BLaER1 (cell line): Measurements from ENCODE around the gene RETREG1.

Source experiments
- H3K27ac ChIP-seq: shearing (Covaris generic); formaldehyde crosslinking; 2 replicates; pipeline ENCODE4 v1.8.1; 2022
- H3K27me3 ChIP-seq: shearing (Covaris generic); formaldehyde crosslinking; 2 replicates; pipeline ENCODE4 v1.8.1; 2022
- H3K36me3 ChIP-seq: shearing (Covaris generic); formaldehyde crosslinking; 2 replicates; pipeline ENCODE4 v1.8.1; 2022
- H3K4me1 ChIP-seq: shearing (Covaris generic); formaldehyde crosslinking; 2 replicates; pipeline ENCODE4 v1.8.1; 2022
- H3K4me2 ChIP-seq: shearing (Covaris generic); formaldehyde crosslinking; 2 replicates; pipeline ENCODE4 v1.8.1; 2022
- H3K4me3 ChIP-seq: shearing (Covaris generic); formaldehyde crosslinking; 2 replicates; pipeline ENCODE4 v1.8.1; 2022
- H3K9ac ChIP-seq: shearing (Covaris generic); formaldehyde crosslinking; 2 replicates; pipeline ENCODE4 v1.8.1; 2022
- H3K9me3 ChIP-seq: shearing (Covaris generic); formaldehyde crosslinking; 2 replicates; pipeline ENCODE4 v1.8.1; 2022
- H4K20me1 ChIP-seq: shearing (Covaris generic); formaldehyde crosslinking; 2 replicates; pipeline ENCODE4 v1.8.1; 2022
- Cebpa-rat ChIP-seq: shearing (Covaris generic); IDR thresholded peaks from 2 replicates; pipeline ENCODE4 v1.8.1; 2022

RETREG1 gene

DNA sequence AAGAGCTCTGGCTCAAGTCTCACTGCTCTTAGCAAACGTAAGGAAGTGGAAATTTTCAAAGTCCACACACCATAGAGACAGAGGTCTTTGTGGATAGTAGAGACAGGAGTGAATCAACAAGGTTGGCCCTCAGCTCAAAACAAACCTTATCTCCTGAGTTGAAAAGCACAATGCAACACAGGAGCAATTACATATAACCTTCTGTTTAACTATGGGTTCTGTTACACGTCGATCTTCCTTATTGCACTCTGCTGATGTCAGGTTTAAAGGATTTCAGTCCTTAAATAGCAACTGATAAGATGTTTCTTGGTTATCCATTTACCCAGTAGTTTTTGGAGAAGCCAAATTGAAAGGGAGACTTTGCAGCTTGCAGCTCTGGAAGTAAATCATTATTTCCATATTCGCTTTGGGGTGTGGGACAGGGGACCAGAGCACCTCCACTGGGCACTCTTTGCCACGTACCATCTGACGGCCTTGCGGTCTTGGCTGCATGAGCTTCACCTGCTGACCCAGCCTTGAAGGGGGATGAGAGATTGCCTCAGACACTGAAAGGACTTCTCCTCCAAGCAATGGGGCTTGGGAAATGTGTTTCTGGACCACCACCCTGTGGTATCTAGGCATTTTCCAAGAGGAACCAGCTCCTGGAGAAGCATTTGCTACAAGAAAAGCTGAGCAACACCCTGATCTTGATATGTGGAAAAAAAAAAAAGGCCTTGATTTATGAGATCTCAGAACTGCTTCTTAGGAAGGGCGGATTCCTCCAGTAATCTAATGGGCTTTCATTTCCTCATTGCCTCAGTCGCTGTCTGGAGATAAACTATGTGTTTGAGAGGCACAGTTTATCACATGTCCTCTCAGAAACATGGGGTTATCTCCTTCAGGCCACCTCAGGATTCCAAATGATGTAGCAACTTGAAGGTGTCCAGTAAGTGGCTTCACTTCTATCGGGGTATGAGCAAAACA, 95.0 kb downstream of the RETREG1 start:
- peak overlapping the region; percentile 18 for H3K4me2 ChIP-seq
- peaks cover 13% of the 10 kb centered on the region for H3K36me3 ChIP-seq
- no peak for TF ChIP-seq Cebpa-rat
- no peak overlapping the region for H3K4me3 ChIP-seq
- H3K27ac ChIP-seq: no peak overlapping the region
- no peaks in the 10 kb centered on the region for H3K27me3 ChIP-seq
- peaks cover 37% of the 10 kb centered on the region for H3K4me1 ChIP-seq
- H4K20me1 ChIP-seq: peaks cover 75% of the 10 kb centered on the region
- H3K9me3 ChIP-seq: no peaks in the 10 kb centered on the region
- no peak overlapping the region for H3K9ac ChIP-seq

DNA sequence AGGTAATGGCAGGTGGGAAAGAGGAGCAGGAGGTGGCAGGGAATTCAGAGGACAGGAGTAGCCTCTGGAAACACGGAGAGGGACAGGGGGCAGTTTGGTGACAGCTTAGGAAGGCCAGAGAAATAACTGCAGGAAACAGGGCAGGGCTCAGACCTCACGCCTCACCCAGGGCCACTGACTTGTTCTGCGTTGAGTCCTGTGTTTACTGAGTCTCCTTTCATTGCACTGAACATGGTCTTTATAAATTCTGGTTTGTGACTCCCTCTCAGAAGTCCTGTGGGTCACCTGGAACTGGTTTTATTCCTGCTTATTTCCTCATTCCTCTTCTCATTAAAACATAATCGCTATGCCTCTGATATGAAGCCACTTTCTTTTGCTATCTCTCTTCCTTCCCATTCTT, 96.0 kb downstream of the RETREG1 start:
- no peaks in the 10 kb centered on the region for H3K27me3 ChIP-seq
- peaks cover 83% of the 10 kb centered on the region for H4K20me1 ChIP-seq
- TF ChIP-seq Cebpa-rat: no peak
- no peak overlapping the region for H3K4me3 ChIP-seq
- no peak overlapping the region for H3K9ac ChIP-seq
- H3K9me3 ChIP-seq: no peaks in the 10 kb centered on the region
- peaks cover 10% of the 10 kb centered on the region; the same call in 1 of the 2 replicates for H3K36me3 ChIP-seq
- H3K4me1 ChIP-seq: peaks cover 37% of the 10 kb centered on the region
- H3K4me2 ChIP-seq: peak overlapping the region; percentile 18; the same call in 1 of the 2 replicates
- H3K27ac ChIP-seq: no peak overlapping the region

DNA sequence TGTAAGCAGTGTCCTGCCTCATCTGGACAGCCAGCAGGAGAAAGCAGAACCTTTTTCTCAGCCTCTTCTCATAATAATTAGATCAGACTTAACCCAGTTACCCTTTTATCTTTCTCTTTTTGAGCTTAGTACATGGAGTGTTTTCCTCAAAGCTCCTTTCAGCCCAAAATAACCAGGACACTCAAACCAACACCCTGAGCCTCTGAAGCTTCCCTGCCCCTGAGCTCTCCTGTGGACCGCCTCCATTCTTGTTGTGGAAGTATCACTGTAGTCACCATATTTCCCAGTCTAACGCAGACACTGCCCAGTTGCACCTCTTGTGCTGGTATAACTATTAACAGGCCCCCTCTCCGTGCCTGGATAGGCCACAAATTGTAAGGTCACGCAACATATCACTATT, 97.4 kb downstream of the RETREG1 start:
- Histone ChIP-seq H4K20me1 (peaks cover 80% of the 10 kb centered on the region), H3K4me2 (no peak overlapping the region), H3K4me1 (peaks cover 25% of the 10 kb centered on the region), H3K9ac (no peak overlapping the region), H3K4me3 (no peak overlapping the region), H3K9me3 (no peaks in the 10 kb centered on the region), H3K27me3 (no peaks in the 10 kb centered on the region), H3K27ac (no peak overlapping the region), H3K36me3 (peaks cover 10% of the 10 kb centered on the region; the same call in 1 of the 2 replicates)
- TF ChIP-seq Cebpa-rat: no peak

DNA sequence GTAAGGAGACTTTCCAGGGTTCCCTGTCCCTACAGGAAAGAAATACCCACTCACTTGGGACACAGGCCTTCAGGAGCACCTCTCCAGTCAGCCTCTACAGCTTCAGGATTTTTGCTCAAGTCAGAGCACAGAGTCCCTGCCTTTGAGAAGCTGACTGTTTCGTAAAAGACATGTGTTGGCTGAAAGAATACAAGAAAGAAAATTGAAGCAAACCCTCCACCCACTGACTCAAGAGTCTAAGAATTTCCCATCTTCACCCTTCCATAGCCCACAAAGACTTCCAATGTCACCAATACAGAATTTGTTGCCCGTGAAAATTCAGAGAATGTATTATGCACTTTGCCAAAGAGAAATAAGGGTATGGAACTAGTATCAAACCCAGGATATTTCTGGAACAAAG, 98.2 kb downstream of the RETREG1 start:
- H3K9me3 ChIP-seq: no peaks in the 10 kb centered on the region
- H3K4me2 ChIP-seq: no peak overlapping the region
- H3K27ac ChIP-seq: no peak overlapping the region
- H3K27me3 ChIP-seq: no peaks in the 10 kb centered on the region
- peaks cover 72% of the 10 kb centered on the region for H4K20me1 ChIP-seq
- TF ChIP-seq Cebpa-rat: no peak
- no peak overlapping the region for H3K9ac ChIP-seq
- peaks cover 16% of the 10 kb centered on the region for H3K4me1 ChIP-seq
- peaks cover 8% of the 10 kb centered on the region; the same call in 1 of the 2 replicates for H3K36me3 ChIP-seq
- no peak overlapping the region for H3K4me3 ChIP-seq

DNA sequence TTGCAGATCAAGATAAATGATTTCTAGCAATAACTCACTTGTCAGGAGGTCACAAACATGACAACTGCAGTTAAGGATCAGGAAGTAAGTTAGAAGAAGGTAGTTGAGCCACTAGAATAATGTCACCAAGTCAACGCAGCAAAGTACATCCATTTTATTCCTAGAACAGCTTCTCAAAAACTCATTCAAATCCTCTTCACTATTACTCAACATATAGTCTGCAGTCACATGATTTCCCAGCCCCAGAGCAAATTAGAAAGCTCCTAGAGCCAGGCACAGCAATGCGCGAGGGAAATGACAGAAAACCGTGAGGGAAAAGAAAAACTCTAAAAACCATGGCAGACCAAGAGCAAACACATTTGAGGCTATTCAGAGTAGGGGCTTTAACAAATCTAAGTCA, 101.3 kb downstream of the RETREG1 start:
- Histone ChIP-seq H3K4me3 (no peak overlapping the region), H3K27ac (no peak overlapping the region), H3K9me3 (no peaks in the 10 kb centered on the region), H3K4me2 (no peak overlapping the region), H3K36me3 (no peaks in the 10 kb centered on the region), H4K20me1 (peaks cover 62% of the 10 kb centered on the region), H3K9ac (no peak overlapping the region), H3K27me3 (no peaks in the 10 kb centered on the region), H3K4me1 (no peaks in the 10 kb centered on the region)
- TF ChIP-seq Cebpa-rat: no peak

DNA sequence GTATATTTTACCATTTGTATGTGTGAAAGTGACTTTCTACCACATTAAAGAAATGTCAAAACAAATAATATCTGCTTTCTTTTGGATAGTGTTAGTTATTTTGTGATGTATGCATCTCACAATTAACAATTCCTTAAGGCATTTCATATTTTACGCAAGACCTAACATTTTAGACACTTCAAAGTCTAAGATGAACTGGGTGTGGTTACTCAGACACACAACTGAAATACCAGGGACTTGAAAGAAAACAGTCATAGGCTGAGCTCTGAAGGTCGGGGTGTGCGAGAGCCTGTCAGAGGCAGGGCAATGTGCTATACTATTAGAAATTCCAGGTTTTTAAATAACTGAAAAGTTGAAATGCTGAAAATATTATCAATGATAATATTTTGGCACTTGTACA, 106.7 kb downstream of the RETREG1 start:
- H3K4me3 ChIP-seq: no peak overlapping the region
- H3K27ac ChIP-seq: no peak overlapping the region
- H3K36me3 ChIP-seq: peaks cover 13% of the 10 kb centered on the region; the same call in 1 of the 2 replicates
- no peak overlapping the region for H3K9ac ChIP-seq
- H3K9me3 ChIP-seq: no peaks in the 10 kb centered on the region
- TF ChIP-seq Cebpa-rat: no peak
- no peak overlapping the region for H3K4me2 ChIP-seq
- peaks cover 41% of the 10 kb centered on the region; the same call in 1 of the 2 replicates for H4K20me1 ChIP-seq
- H3K27me3 ChIP-seq: no peaks in the 10 kb centered on the region
- no peaks in the 10 kb centered on the region for H3K4me1 ChIP-seq

DNA sequence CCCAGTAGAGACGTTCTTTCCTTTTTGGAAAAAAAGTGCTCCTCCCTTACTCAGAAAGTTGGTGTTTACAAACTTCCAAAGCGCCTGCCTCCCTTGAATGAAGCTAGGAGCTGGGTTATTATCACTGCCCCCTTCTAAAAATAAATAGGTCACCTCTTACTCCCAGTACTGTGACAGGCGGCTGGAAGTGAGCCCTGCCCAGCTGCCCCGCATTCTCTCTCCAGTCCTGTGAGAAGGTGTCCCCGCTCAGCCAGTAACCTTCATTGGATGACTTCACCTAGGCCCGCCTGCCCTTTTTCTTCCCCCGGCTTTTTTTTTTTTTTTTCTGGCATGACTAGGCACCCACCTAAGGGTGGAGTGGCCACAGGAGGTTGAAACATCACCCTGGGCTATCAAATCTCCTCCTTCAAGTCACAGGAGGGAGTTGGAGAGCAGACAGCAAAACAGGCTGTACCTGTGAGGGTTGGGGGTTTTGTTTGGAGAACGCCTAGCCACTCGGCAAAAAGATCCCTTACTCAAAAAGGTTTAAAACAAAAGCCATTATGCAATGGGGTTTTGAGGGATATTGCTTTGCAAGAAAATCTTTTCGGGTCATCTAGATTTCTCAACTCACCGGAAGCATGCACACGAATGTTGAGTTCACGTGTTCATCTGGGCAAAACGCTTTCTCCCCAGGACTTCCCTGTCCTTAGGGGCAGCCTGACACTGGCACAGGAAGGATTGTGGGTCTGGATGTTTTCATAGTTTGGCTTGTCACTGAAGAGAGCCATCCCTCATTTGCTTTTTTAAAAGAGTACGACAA, 107.9 kb downstream of the RETREG1 start:
- H3K36me3 ChIP-seq: peaks cover 16% of the 10 kb centered on the region; the same call in 1 of the 2 replicates
- peaks cover 47% of the 10 kb centered on the region; the same call in 1 of the 2 replicates for H4K20me1 ChIP-seq
- TF ChIP-seq Cebpa-rat: no peak
- H3K4me2 ChIP-seq: no peak overlapping the region
- H3K27ac ChIP-seq: no peak overlapping the region
- no peaks in the 10 kb centered on the region for H3K27me3 ChIP-seq
- H3K9me3 ChIP-seq: no peaks in the 10 kb centered on the region
- H3K4me1 ChIP-seq: no peaks in the 10 kb centered on the region
- H3K9ac ChIP-seq: no peak overlapping the region
- no peak overlapping the region for H3K4me3 ChIP-seq

DNA sequence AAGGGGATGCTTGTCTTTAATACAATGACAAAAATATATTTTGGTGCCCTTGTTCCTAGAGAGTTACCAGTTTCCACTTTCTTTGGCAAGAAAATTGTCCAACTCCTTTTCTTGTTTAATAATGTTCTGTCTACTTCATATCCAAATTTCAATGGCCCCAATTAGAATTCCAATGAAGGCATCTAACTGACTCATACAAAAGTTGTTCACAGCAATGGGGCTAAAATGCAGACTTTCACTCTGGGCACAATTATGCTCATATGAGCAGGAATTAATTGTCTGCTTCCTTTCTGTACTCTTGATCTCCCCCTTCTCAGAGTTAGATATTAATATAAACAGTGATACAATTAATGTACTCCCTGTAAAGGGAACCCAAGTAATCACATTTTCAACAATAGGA, 109.1 kb downstream of the RETREG1 start:
- Histone ChIP-seq H3K9ac (no peak overlapping the region), H3K36me3 (peaks cover 16% of the 10 kb centered on the region; the same call in 1 of the 2 replicates), H3K9me3 (no peaks in the 10 kb centered on the region), H3K4me1 (no peaks in the 10 kb centered on the region), H4K20me1 (peaks cover 44% of the 10 kb centered on the region; the same call in 1 of the 2 replicates), H3K4me3 (no peak overlapping the region), H3K4me2 (no peak overlapping the region), H3K27ac (no peak overlapping the region), H3K27me3 (no peaks in the 10 kb centered on the region)
- no peak for TF ChIP-seq Cebpa-rat

DNA sequence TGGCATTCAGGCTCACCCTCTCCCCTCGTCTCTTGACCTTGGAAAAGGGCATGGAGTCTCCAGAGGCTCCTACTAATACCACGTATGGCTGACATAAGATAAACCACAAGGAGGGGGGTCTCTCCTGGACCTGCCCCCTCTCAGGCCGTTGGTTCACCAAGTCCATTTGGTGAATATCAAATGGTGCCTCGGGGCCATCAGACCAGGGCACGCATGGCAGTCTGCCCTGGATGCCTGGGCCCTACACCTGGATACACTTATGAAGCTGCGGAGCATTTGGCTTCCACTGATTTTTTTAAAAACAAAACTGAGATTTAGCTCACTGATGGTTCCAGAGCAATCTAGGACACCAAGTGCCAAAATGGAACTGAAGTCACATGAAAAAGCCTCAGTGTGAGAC, 110.9 kb downstream of the RETREG1 start:
- no peak overlapping the region for H3K4me3 ChIP-seq
- no peaks in the 10 kb centered on the region for H3K9me3 ChIP-seq
- no peak for TF ChIP-seq Cebpa-rat
- peaks cover 16% of the 10 kb centered on the region; the same call in 1 of the 2 replicates for H3K36me3 ChIP-seq
- no peaks in the 10 kb centered on the region for H3K27me3 ChIP-seq
- peaks cover 28% of the 10 kb centered on the region; the same call in 1 of the 2 replicates for H4K20me1 ChIP-seq
- H3K4me2 ChIP-seq: no peak overlapping the region
- no peak overlapping the region for H3K9ac ChIP-seq
- H3K27ac ChIP-seq: no peak overlapping the region
- no peaks in the 10 kb centered on the region for H3K4me1 ChIP-seq
